ENCODE results near the gene HHIP. TPM values are rescaled to one million over a fixed set of nuclear protein-coding genes. Genes with fewer than 3 reads are reported as not detected.

The HHIP gene
- total RNA-seq, 1 donor from 2014 or later, result not detected

DNA sequence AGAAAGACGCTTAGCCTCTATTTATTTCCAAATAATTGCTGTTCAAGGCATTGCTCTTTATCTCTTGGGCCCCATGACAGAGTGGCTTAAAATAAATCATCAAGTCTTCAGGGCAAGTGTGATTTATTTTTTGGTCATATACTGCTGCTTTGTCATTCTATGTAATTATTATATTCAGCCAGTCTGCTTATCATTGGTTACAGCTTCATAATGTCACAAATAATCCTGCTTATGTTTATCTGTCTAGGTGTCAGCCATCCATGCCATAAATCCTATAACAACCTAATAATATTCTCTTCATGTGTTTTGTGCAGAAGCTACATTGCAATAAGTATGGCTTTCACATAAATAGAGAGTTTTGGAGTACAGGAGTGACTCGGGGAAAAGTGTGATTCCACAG is 41.0 kb downstream of the HHIP start:
- no peaks in the 10 kb centered on the region for H3K4me1 Mint-ChIP-seq
- H3K79me2 ChIP-seq (ENCODE audit: low read depth), result no peaks in the 10 kb centered on the region

DNA sequence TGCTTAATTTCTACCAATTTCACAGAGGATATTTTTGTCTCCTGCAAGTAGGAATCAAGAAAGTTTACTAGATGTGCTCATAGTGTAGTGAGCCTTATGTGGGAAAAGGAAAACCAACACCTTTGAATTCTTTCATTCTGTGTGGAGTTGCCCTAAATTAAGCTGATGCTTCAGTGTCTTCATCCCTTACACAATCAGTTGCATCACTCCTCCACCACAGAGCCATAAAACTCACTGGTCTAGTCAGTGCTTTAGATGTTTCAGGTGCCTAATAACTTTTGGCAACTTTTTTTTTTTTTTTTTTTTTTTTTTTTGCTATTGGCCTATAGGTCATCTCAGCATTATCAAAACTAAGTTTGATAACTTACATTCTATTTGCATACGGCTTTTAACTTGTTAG is 41.5 kb downstream of the HHIP start:
- H3K4me1 Mint-ChIP-seq, result no peaks in the 10 kb centered on the region
- H3K4me3 Mint-ChIP-seq, result no peak overlapping the region
- H3K4me2 ChIP-seq, result no peak overlapping the region
- no peaks in the 10 kb centered on the region for H3K27me3 Mint-ChIP-seq (ENCODE audit: insufficient read depth, low read depth)
- no peaks in the 10 kb centered on the region for H3K36me3 Mint-ChIP-seq
- H3K36me3 ChIP-seq, result no peaks in the 10 kb centered on the region
- no peak for TF ChIP-seq CTCF (IDR thresholded peaks at IDR 0.05)
- TF ChIP-seq EZH2phosphoT487 (IDR thresholded peaks at IDR 0.05), result no peak
- no peak for TF ChIP-seq EZH2 (IDR thresholded peaks at IDR 0.05)
- no peaks in the 10 kb centered on the region for H3K9me3 ChIP-seq (ENCODE audit: low read depth)
- no peaks in the 10 kb centered on the region for H3K9me3 Mint-ChIP-seq
- no peaks in the 10 kb centered on the region for H3K79me2 ChIP-seq (ENCODE audit: low read depth)
- H3K27me3 ChIP-seq, result no peaks in the 10 kb centered on the region
- no peak for DNase-seq (ENCODE audit: low spot score)
- no peaks in the 10 kb centered on the region for H4K20me1 ChIP-seq (ENCODE audit: low read depth)
- no peak overlapping the region for H3K27ac ChIP-seq
- H3F3A ChIP-seq (ENCODE audit: low read depth), result no peaks in the 10 kb centered on the region
- no peak overlapping the region for H3K27ac Mint-ChIP-seq
- H3K9ac ChIP-seq, result no peak overlapping the region
- no peak overlapping the region for H3K4me3 ChIP-seq
- no peaks in the 10 kb centered on the region for H3K4me1 ChIP-seq
- no peak overlapping the region for H2AFZ ChIP-seq (replicated peaks)

More for the DNA sequence above, 41.0 kb downstream of the HHIP start:
- no peaks in the 10 kb centered on the region for H3K9me3 ChIP-seq (ENCODE audit: low read depth)
- H2AFZ ChIP-seq (replicated peaks), result no peak overlapping the region
- H3K9ac ChIP-seq, result no peak overlapping the region
- H4K20me1 ChIP-seq (ENCODE audit: low read depth), result no peaks in the 10 kb centered on the region
- H3K27me3 Mint-ChIP-seq (ENCODE audit: insufficient read depth, low read depth), result no peaks in the 10 kb centered on the region
- no peaks in the 10 kb centered on the region for H3K36me3 ChIP-seq
- H3K36me3 Mint-ChIP-seq, result no peaks in the 10 kb centered on the region
- no peak overlapping the region for H3K4me3 ChIP-seq
- no peak for TF ChIP-seq EZH2 (IDR thresholded peaks at IDR 0.05)
- no peak for TF ChIP-seq EZH2phosphoT487 (IDR thresholded peaks at IDR 0.05)
- no peak for TF ChIP-seq CTCF (IDR thresholded peaks at IDR 0.05)
- no peaks in the 10 kb centered on the region for H3K27me3 ChIP-seq
- no peak overlapping the region for H3K4me2 ChIP-seq
- no peak overlapping the region for H3K27ac Mint-ChIP-seq
- H3K9me3 Mint-ChIP-seq, result no peaks in the 10 kb centered on the region
- DNase-seq (ENCODE audit: low spot score), result no peak
- H3K4me1 ChIP-seq, result no peaks in the 10 kb centered on the region
- no peaks in the 10 kb centered on the region for H3F3A ChIP-seq (ENCODE audit: low read depth)
- H3K27ac ChIP-seq, result no peak overlapping the region
- H3K4me3 Mint-ChIP-seq, result no peak overlapping the region

DNA sequence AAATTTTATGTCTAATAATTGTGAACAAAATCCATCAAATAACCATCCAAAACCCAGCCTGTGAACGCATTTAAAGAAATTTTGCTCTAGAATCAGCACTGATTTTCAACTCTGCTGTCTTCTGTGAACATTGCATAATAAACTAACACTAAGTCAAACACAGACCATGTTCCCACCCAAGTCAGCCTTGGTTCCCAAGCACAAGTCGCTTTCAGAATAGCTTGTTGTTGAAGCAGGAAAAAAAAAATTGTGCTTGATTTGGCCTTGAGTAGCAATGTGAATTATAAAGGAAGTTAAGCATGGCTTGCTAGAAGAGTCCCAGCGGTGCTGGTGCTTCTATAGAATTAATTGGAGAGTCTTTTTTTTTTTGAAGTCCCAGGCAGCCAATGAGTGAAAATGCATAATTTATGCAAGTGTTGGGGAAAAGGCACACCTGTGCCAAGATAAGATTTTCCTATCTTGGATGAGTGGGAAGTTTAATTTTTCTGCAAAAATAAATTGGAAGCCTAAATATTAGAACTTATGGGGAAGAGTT is 42.1 kb downstream of the HHIP start:
- no peak for DNase-seq (ENCODE audit: low spot score)
- no peaks in the 10 kb centered on the region for H3K27me3 ChIP-seq
- H3K4me2 ChIP-seq, result no peak overlapping the region
- Mint-ChIP-seq H3K27me3 (ENCODE audit: insufficient read depth, low read depth) (no peaks in the 10 kb centered on the region), H3K9me3 (no peaks in the 10 kb centered on the region), H3K36me3 (no peaks in the 10 kb centered on the region), H3K27ac (no peak overlapping the region), H3K4me1 (no peaks in the 10 kb centered on the region), H3K4me3 (no peak overlapping the region)
- H4K20me1 ChIP-seq (ENCODE audit: low read depth), result no peaks in the 10 kb centered on the region
- H3K4me3 ChIP-seq, result no peak overlapping the region
- H3K36me3 ChIP-seq, result no peaks in the 10 kb centered on the region
- H3K4me1 ChIP-seq, result no peaks in the 10 kb centered on the region
- no peak for TF ChIP-seq CTCF (IDR thresholded peaks at IDR 0.05)
- TF ChIP-seq EZH2 (IDR thresholded peaks at IDR 0.05), result no peak
- TF ChIP-seq EZH2phosphoT487 (IDR thresholded peaks at IDR 0.05), result no peak
- no peaks in the 10 kb centered on the region for H3K79me2 ChIP-seq (ENCODE audit: low read depth)
- H3F3A ChIP-seq (ENCODE audit: low read depth), result no peaks in the 10 kb centered on the region
- no peaks in the 10 kb centered on the region for H3K9me3 ChIP-seq (ENCODE audit: low read depth)
- H3K9ac ChIP-seq, result no peak overlapping the region
- no peak overlapping the region for H3K27ac ChIP-seq
- H2AFZ ChIP-seq (replicated peaks), result no peak overlapping the region

All from neural progenitor cell (in vitro differentiated cells).